SK-N-SH treated with all-trans-retinoic acid at 6 μM for 48 hours (cell line): Measurements from ENCODE around the gene GP1BB.

ENCODE experiments used
- ATAC-seq: fragments of 200-7000 bp; cut with Tn5 transposase; 3 replicates; pipeline ENCODE4 v1.9.1; 2020; ENCODE audit warnings: mild to moderate bottlenecking, moderate library complexity
- BACH2 ChIP-seq: fragments of 250-450 bp; sonication (Bioruptor Pico); IDR thresholded peaks from 2 replicates; pipeline ENCODE4 v1.9.0; 2021; ENCODE audit warnings: mild to moderate bottlenecking, borderline replicate concordance
- CREB5 ChIP-seq: fragments of 250-450 bp; sonication (Bioruptor Pico); IDR thresholded peaks from 2 replicates; pipeline ENCODE4 v1.5.1; 2020; ENCODE audit warnings: low read depth, mild to moderate bottlenecking, moderate library complexity
- ESRRG ChIP-seq: fragments of 250-450 bp; sonication (Bioruptor Pico); IDR thresholded peaks from 2 replicates; pipeline ENCODE4 v1.6.1; 2021; ENCODE audit warnings: mild to moderate bottlenecking
- GLIS3 ChIP-seq: fragments of 250-450 bp; sonication (Bioruptor Pico); IDR thresholded peaks from 2 replicates; pipeline ENCODE4 v1.5.0; 2020; ENCODE audit warnings: mild to moderate bottlenecking, moderate library complexity
- ISL1 ChIP-seq: fragments of 250-450 bp; sonication (Bioruptor Pico); IDR thresholded peaks from 2 replicates; pipeline ENCODE4 v2.1.2; 2022; ENCODE audit warnings: mild to moderate bottlenecking, moderate library complexity
- OSR1 ChIP-seq: fragments of 250-450 bp; sonication (Bioruptor Pico); IDR thresholded peaks from 2 replicates; pipeline ENCODE4 v1.8.0; 2022; ENCODE audit warnings: moderate library complexity, mild to moderate bottlenecking, inconsistent platforms
- PATZ1 ChIP-seq: fragments of 250-450 bp; sonication (Bioruptor Pico); IDR thresholded peaks from 2 replicates; pipeline ENCODE4 v1.8.0; 2020; ENCODE audit warnings: mild to moderate bottlenecking, moderate library complexity, borderline replicate concordance
- POU6F1 ChIP-seq: fragments of 250-450 bp; sonication (Bioruptor Pico); IDR thresholded peaks from 2 replicates; pipeline ENCODE4 v1.8.0; 2021; ENCODE audit warnings: low read depth, mild to moderate bottlenecking, moderate library complexity, borderline replicate concordance
- PPARA ChIP-seq: fragments of 250-450 bp; sonication (Bioruptor Pico); IDR thresholded peaks from 2 replicates; pipeline ENCODE4 v1.5.0; 2020; ENCODE audit warnings: mild to moderate bottlenecking, borderline replicate concordance
- SNAI2 ChIP-seq: fragments of 250-450 bp; sonication (Bioruptor Pico); IDR thresholded peaks from 2 replicates; pipeline ENCODE4 v1.5.0; 2020; ENCODE audit warnings: mild to moderate bottlenecking, moderate library complexity
- TSHZ2 ChIP-seq: fragments of 250-450 bp; sonication (Bioruptor Pico); IDR thresholded peaks from 2 replicates; pipeline ENCODE4 v1.5.0; 2020; ENCODE audit warnings: mild to moderate bottlenecking, moderate library complexity
- ZFP3 ChIP-seq: fragments of 250-450 bp; sonication (Bioruptor Pico); IDR thresholded peaks from 2 replicates; pipeline ENCODE4 v1.5.0; 2020; ENCODE audit warnings: mild to moderate bottlenecking, moderate library complexity
- ZNF565 ChIP-seq: fragments of 450-650 bp; formaldehyde crosslinking; conservative IDR thresholded peaks from 2 replicates; pipeline ENCODE4 v1.5.0; 2020; ENCODE audit warnings: low read depth, mild to moderate bottlenecking, moderate library complexity
- ZNF70 ChIP-seq: fragments of 450-650 bp; formaldehyde crosslinking; IDR thresholded peaks from 2 replicates; pipeline ENCODE4 v1.5.0; 2020; ENCODE audit warnings: mild to moderate bottlenecking, moderate library complexity
- ZNF8 ChIP-seq: fragments of 450-650 bp; formaldehyde crosslinking; IDR thresholded peaks from 2 replicates; pipeline ENCODE4 v1.5.0; 2020; ENCODE audit warnings: mild to moderate bottlenecking, moderate library complexity
- TF ChIP-seq, protein P1 (sequence below): fragments of 250-450 bp; sonication (Bioruptor Pico); IDR thresholded peaks from 2 replicates; pipeline ENCODE4 v1.5.1; 2021; ENCODE audit warnings: mild to moderate bottlenecking, moderate library complexity

GP1BB gene

GRCh38 chr22:19689408-19689807 lies 33.9 kb upstream of the GP1BB start:
- no peak for ATAC-seq
- no peak for TF ChIP-seq ZNF70 (CRISPR knock-in tag)
- no peak for TF ChIP-seq ESRRG (CRISPR knock-in tag)
- no peak for TF ChIP-seq POU6F1 (CRISPR knock-in tag)
- no peak for TF ChIP-seq PPARA (CRISPR knock-in tag)
- no peak for TF ChIP-seq SNAI2 (CRISPR knock-in tag)
- TF ChIP-seq PATZ1 (CRISPR knock-in tag), result no peak
- no peak for TF ChIP-seq ZNF565 (CRISPR knock-in tag)
- TF ChIP-seq, protein P1, sequence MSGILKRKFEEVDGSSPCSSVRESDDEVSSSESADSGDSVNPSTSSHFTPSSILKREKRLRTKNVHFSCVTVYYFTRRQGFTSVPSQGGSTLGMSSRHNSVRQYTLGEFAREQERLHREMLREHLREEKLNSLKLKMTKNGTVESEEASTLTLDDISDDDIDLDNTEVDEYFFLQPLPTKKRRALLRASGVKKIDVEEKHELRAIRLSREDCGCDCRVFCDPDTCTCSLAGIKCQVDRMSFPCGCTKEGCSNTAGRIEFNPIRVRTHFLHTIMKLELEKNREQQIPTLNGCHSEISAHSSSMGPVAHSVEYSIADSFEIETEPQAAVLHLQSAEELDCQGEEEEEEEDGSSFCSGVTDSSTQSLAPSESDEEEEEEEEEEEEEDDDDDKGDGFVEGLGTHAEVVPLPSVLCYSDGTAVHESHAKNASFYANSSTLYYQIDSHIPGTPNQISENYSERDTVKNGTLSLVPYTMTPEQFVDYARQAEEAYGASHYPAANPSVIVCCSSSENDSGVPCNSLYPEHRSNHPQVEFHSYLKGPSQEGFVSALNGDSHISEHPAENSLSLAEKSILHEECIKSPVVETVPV, result no peak
- TF ChIP-seq GLIS3 (CRISPR knock-in tag), result no peak
- no peak for TF ChIP-seq ZFP3 (CRISPR knock-in tag)
- no peak for TF ChIP-seq BACH2 (CRISPR knock-in tag)
- no peak for TF ChIP-seq CREB5 (CRISPR knock-in tag)
- TF ChIP-seq ZNF8 (CRISPR knock-in tag), result no peak
- TF ChIP-seq TSHZ2, result no peak
- TF ChIP-seq, all 23 proteins: peak for 0

GRCh38 chr22:19691007-19691720 lies 32.2 kb upstream of the GP1BB start:
- no peak for ATAC-seq
- TF ChIP-seq PPARA (CRISPR knock-in tag), result no peak
- TF ChIP-seq ZNF8 (CRISPR knock-in tag), result no peak
- TF ChIP-seq OSR1, result no peak
- no peak for TF ChIP-seq CREB5 (CRISPR knock-in tag)
- TF ChIP-seq SNAI2 (CRISPR knock-in tag), result no peak
- no peak for TF ChIP-seq ZNF565 (CRISPR knock-in tag)
- TF ChIP-seq, all 23 proteins: peak for 0

DNA sequence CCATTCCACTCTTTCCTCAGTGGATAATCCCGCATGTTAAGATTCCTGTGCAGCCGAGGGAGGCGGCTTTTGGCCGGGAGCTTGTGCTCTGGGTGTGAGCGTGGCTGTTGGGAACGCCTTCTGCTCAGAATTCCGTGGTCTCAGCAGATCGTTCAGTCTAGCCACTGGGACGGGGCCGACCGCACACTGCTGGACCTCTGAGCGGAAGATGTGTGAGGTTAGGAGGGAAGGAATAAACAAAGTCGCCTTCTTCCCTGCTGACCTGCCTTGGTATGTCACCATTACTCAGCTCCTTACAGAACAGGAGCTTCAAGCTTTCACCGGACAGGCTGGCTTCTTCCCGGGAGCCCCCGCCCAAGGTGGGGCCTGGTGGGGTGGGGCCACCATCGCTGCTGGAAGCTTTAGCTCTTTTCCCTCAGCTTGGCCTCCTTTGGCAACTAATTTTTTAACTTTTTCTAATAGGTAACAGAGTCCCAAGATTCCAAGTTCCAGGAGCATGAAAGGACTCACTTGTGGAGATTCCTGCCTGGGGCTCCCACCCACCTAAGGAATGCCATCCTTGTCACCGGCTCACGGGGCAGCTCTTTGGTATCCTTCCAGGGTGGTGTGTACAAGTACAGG lies 31.5 kb upstream of the GP1BB start:
- ATAC-seq, result no peak
- no peak for TF ChIP-seq ISL1 (CRISPR knock-in tag)
